ENCODE results near the gene MAPKAPK5. TPM values are rescaled to one million over a fixed set of nuclear protein-coding genes. Genes with fewer than 3 reads are reported as not detected.
"Not testable (repeated sequence)": the region's sequence is repeated elsewhere in the genome, so short reads cannot be mapped to it uniquely, and the experiment has no call there.

Gene MAPKAPK5
- total RNA-seq, 1 donor from 2014 or later, result 61.2 TPM

- CTCF ChIA-PET, result no interaction called here
- POLR2A ChIA-PET, result interaction anchor here (0.6 to 1.6 kb wide), 2 partner anchors 14 to 64 kb away, joined by 3 to 4 read pairs; partner anchors contain the start of gene MAPKAPK5
- no peak overlapping the region for H3K4me3 Mint-ChIP-seq
- intact Hi-C loops (cut with micrococcal nuclease), result no loop called here
- no peaks in the 10 kb centered on the region for H3K9me3 Mint-ChIP-seq
- H3K27me3 Mint-ChIP-seq, result peaks cover 9% of the 10 kb centered on the region
- no peak for TF ChIP-seq CTCF (IDR thresholded peaks at IDR 0.05)
- no peaks in the 10 kb centered on the region for H3K4me1 Mint-ChIP-seq
- H3K36me3 Mint-ChIP-seq (ENCODE audit: low read depth), result no peaks in the 10 kb centered on the region
- DNase-seq (no peak), ATAC-seq (ENCODE audit: low read depth) (no peak)
- H3K27ac Mint-ChIP-seq, result no peak overlapping the region
Measured at GRCh38 chr12:111827907-111828306, 14.1 kb upstream of the MAPKAPK5 start.

- ChIA-PET POLR2A (interaction anchor here (1.6 kb wide), 1 partner anchor 14 kb away, joined by 3 read pairs; the partner anchor contains the start of gene MAPKAPK5), CTCF (no interaction called here)
- DNase-seq (no peak), ATAC-seq (ENCODE audit: low read depth) (no peak)
- H3K4me1 Mint-ChIP-seq, result no peaks in the 10 kb centered on the region
- H3K27me3 Mint-ChIP-seq, result peaks cover 4% of the 10 kb centered on the region
- H3K9me3 Mint-ChIP-seq, result no peaks in the 10 kb centered on the region
- H3K36me3 Mint-ChIP-seq (ENCODE audit: low read depth), result no peaks in the 10 kb centered on the region
- no peak overlapping the region for H3K4me3 Mint-ChIP-seq
- TF ChIP-seq CTCF (IDR thresholded peaks at IDR 0.05), result no peak
- intact Hi-C loops (cut with micrococcal nuclease), result no loop called here
- H3K27ac Mint-ChIP-seq, result no peak overlapping the region
Measured at GRCh38 chr12:111828338-111828979, 13.6 kb upstream of the MAPKAPK5 start.

GRCh38 chr12:111829635-111830034 lies 12.4 kb upstream of the MAPKAPK5 start:
- H3K4me1 Mint-ChIP-seq; intact Hi-C loops (cut with micrococcal nuclease); DNase-seq; H3K36me3 Mint-ChIP-seq (ENCODE audit: low read depth); H3K4me3 Mint-ChIP-seq; CTCF ChIA-PET; H3K9me3 Mint-ChIP-seq; H3K27ac Mint-ChIP-seq; H3K27me3 Mint-ChIP-seq; POLR2A ChIA-PET; ATAC-seq (ENCODE audit: low read depth): not testable (repeated sequence)

GRCh38 chr12:111834740-111835386 lies 7.2 kb upstream of the MAPKAPK5 start:
- H3K4me3 Mint-ChIP-seq; DNase-seq; ATAC-seq (ENCODE audit: low read depth); H3K27ac Mint-ChIP-seq; H3K9me3 Mint-ChIP-seq; POLR2A ChIA-PET; H3K4me1 Mint-ChIP-seq; intact Hi-C loops (cut with micrococcal nuclease); H3K27me3 Mint-ChIP-seq; CTCF ChIA-PET: not testable (repeated sequence)
- peaks cover 17% of the 10 kb centered on the region for H3K36me3 Mint-ChIP-seq (ENCODE audit: low read depth)

GRCh38 chr12:111835531-111836181 lies 6.4 kb upstream of the MAPKAPK5 start:
- H3K9me3 Mint-ChIP-seq; POLR2A ChIA-PET; H3K27me3 Mint-ChIP-seq; H3K4me3 Mint-ChIP-seq; ATAC-seq (ENCODE audit: low read depth); intact Hi-C loops (cut with micrococcal nuclease); CTCF ChIA-PET; H3K27ac Mint-ChIP-seq; DNase-seq: not testable (repeated sequence)
- H3K4me1 Mint-ChIP-seq, result peaks cover 12% of the 10 kb centered on the region
- peaks cover 21% of the 10 kb centered on the region for H3K36me3 Mint-ChIP-seq (ENCODE audit: low read depth)

- Mint-ChIP-seq H3K27me3 (no peaks in the 10 kb centered on the region), H3K9me3 (no peaks in the 10 kb centered on the region), H3K4me1 (peaks cover 30% of the 10 kb centered on the region), H3K27ac (no peak overlapping the region), H3K4me3 (no peak overlapping the region), H3K36me3 (ENCODE audit: low read depth) (peaks cover 29% of the 10 kb centered on the region)
- CTCF ChIA-PET, result no interaction called here
- intact Hi-C loops (cut with micrococcal nuclease), result no loop called here
- ATAC-seq (ENCODE audit: low read depth) (no peak), DNase-seq (no peak)
- no peak for TF ChIP-seq CTCF (IDR thresholded peaks at IDR 0.05)
- POLR2A ChIA-PET, result interaction anchor here (0.9 kb wide), 1 partner anchor 74 kb away, joined by 4 read pairs; no protein-coding TSS in a partner anchor
Measured at GRCh38 chr12:111838353-111838752, 3.7 kb upstream of the MAPKAPK5 start.
